KOPT-K1 (cell line): ENCODE results near the gene CYLD.

Source experiments
- H3K27ac ChIP-seq: fragments of 200-600 bp; sonication (generic); 2 replicates; pipeline ENCODE4 v1.5.1; 2016; ENCODE audit warnings: antibody characterized with exemption, mild to moderate bottlenecking, low read depth, low read length; ENCODE audit not compliant: poor library complexity, severe bottlenecking
- H3K36me3 ChIP-seq: fragments of 200-600 bp; sonication (generic); 2 replicates; pipeline ENCODE4 v1.5.1; 2017; ENCODE audit warnings: antibody characterized with exemption, mild to moderate bottlenecking, low read length, moderate library complexity; ENCODE audit not compliant: insufficient read depth
- H3K9me3 ChIP-seq: fragments of 200-600 bp; sonication (generic); 2 replicates; pipeline ENCODE4 v1.5.1; 2017; ENCODE audit warnings: antibody characterized with exemption, low read length, mild to moderate bottlenecking; ENCODE audit not compliant: insufficient read depth, poor library complexity, severe bottlenecking

The CYLD gene

GRCh38 chr16:50826797-50827316, 85.0 kb downstream of the CYLD start:
- Histone ChIP-seq H3K36me3 (no peaks in the 10 kb centered on the region), H3K27ac (no peak overlapping the region), H3K9me3 (no peaks in the 10 kb centered on the region)

DNA sequence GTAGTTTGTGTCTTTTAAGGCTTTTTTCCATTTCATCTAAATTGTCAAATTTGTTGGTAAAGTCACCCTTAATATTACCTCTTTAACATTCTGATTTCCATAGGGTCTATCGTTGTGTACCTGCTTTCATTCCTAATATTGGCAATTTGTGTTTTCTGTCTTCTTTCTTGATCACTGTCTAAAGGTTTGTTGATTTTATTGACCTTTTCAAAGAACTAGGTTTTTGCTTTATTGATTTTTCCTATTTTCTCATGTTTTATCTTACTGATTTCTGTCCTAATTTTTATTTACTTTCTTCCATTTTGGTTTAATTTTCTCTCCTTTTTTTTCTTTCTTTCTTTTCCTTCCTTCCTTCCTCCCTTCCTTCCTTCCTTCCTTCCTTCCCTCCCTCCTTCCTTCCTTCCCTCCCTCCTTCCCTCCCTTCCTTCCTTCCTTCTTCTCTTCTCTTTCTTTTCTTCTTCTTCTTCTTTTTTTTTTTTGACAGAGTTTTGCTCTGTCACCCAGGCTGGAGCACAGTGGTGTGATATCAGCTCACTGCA, 86.3 kb downstream of the CYLD start:
- H3K36me3 ChIP-seq: no peaks in the 10 kb centered on the region
- H3K9me3 ChIP-seq: no peaks in the 10 kb centered on the region

DNA sequence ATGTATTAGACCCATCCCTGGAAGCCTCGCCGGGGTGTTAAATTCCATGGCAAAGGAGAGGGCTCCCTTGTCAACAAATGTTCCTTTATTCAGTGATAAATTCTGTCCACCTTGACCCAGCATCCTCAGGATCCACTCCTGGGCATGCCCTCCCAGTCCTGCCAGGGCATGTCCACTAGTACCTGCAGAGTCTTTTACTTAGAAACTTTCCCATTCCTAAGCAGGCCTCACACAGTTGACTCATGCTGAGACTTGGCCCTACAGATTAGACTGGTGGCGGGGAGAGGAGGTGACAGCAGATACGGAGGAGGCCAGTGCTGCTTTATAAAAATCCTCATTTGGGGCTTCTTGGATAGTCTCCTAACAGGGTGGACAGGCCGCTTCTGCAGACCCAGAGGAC, 88.8 kb downstream of the CYLD start:
- Histone ChIP-seq H3K27ac (no peak overlapping the region), H3K36me3 (no peaks in the 10 kb centered on the region), H3K9me3 (no peaks in the 10 kb centered on the region)

More for the DNA sequence above, 86.3 kb downstream of the CYLD start:
- no peak overlapping the region for H3K27ac ChIP-seq

GRCh38 chr16:50831751-50832150, 89.9 kb downstream of the CYLD start:
- Histone ChIP-seq H3K9me3 (no peaks in the 10 kb centered on the region), H3K36me3 (no peaks in the 10 kb centered on the region), H3K27ac (no peak overlapping the region)

DNA sequence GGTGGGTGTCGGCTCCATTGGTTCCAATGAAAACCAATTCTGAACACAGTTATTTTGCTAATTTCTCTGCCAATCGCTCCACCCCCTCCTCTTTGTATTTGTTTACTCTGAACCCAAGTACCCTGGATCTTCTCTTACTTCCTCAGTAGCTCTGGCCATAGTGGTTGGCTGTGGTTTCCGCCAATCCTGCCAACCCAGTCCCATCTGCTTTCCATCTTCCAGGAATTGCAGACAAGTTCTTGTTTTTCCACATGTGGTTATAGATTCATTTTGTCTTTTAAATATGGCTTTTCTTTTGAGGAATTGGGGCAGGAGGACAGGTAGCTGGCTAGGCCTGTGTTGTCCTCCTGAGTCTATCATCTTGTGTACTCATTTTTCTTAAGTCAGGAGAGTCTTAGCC, 92.0 kb downstream of the CYLD start:
- no peaks in the 10 kb centered on the region for H3K36me3 ChIP-seq
- H3K9me3 ChIP-seq: no peaks in the 10 kb centered on the region
- H3K27ac ChIP-seq: no peak overlapping the region

GRCh38 chr16:50834701-50835100, 92.8 kb downstream of the CYLD start:
- H3K36me3 ChIP-seq: no peaks in the 10 kb centered on the region
- H3K9me3 ChIP-seq: no peaks in the 10 kb centered on the region
- no peak overlapping the region for H3K27ac ChIP-seq

DNA sequence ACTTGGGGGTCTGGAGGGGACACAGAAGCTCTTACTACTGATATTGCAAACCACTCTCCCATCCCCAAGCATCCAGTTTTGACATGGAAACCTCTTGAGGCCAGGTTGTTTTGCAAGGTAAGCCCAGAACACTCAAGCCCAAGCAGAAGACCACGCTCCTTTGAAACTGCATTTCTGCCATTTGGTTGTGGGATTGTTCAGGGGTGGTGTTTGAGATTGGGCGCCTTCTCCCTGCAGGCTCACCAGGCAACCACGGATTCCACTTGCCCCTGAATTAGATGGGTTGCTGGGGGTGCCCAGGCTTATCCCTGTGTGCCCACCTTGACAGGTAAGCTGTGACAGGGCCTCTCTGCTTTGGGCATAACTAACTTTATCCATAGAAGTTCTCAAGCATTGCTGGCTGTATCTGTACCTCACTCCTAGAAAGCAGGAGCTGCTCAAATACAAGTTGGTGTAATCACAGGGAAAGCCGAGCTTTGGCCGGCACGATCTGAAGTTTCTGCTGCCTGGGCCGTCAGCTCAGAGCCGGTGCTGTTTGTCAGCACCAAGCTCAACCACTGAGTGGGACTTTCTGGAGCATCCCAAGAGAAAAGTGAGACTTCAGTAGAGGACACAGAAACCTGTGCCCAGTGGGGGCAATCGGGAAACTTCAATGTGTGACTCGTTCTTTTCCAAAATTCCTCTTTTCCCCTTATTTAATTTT, 93.6 kb downstream of the CYLD start:
- no peaks in the 10 kb centered on the region for H3K9me3 ChIP-seq

DNA sequence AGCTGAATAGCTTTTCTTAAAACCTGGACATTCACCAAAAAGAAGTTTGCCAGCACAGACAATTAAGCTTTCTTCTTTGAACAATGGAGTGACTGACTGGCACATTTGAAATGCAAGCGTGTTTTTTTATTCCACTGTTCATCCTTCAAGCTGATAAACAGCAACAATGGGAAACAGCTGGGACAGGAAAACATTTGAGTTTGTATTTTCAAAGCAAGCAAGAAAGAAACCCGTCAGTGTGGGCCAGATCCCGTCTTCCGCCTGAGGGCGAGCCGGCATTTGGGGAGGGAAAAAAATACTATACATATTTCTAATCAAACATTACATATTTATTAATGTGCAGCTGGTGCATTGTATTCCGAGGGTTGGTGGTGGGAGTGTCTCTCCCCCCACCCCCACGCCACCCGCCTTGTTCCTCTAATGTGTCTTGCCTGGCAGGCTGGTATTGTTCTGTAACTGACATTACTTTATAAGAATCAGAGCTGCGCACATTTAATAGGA, 94.3 kb downstream of the CYLD start:
- H3K36me3 ChIP-seq: no peaks in the 10 kb centered on the region
- no peaks in the 10 kb centered on the region for H3K9me3 ChIP-seq
- H3K27ac ChIP-seq: no peak overlapping the region

More for the DNA sequence above, 93.6 kb downstream of the CYLD start:
- Histone ChIP-seq H3K27ac (no peak overlapping the region), H3K36me3 (no peaks in the 10 kb centered on the region)

DNA sequence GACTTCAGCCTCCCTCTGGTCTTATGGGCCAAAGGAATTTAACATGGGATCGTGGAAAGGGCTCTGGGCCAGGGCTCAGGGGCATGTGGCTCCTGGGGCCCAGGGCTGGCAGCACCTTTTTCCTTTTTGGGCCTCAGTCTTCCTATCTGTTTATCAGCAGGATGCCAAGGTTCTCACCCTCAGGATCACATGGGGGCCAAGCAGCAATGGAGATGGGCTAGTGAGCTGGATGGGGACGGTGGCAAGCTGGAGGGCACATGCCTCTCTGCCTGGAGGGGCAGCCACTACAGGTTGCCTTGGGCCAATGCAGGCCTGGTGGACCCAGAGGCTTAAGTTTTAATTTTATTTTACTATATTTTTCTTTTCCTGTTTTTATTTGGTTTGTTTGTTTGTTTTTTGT, 95.4 kb downstream of the CYLD start:
- Histone ChIP-seq H3K27ac (no peak overlapping the region), H3K9me3 (no peaks in the 10 kb centered on the region)

GRCh38 chr16:50838165-50838564, 96.3 kb downstream of the CYLD start:
- Histone ChIP-seq H3K27ac (no peak overlapping the region), H3K9me3 (no peaks in the 10 kb centered on the region), H3K36me3 (no peaks in the 10 kb centered on the region)

More for the DNA sequence above, 95.4 kb downstream of the CYLD start:
- no peaks in the 10 kb centered on the region for H3K36me3 ChIP-seq

DNA sequence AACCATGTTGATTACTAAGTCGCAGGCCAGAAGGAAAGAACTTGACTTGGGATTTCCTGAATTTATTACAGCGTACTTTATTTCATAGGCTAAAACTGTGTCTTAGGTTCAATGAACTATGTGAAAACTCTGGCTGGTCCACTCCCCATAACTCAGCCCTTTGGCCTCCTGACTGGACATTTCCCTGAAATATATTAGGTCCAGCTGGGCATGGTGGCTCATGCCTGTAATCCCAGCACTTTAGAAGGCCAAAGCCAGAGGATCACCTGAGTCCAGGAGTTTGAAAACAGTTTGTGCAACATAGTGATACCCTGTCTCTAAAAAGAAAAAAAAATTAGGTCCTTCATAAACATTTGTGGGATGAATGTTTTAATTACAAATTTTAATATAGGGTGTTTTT, 97.0 kb downstream of the CYLD start:
- H3K36me3 ChIP-seq: no peaks in the 10 kb centered on the region
- no peak overlapping the region for H3K27ac ChIP-seq
- no peaks in the 10 kb centered on the region for H3K9me3 ChIP-seq

DNA sequence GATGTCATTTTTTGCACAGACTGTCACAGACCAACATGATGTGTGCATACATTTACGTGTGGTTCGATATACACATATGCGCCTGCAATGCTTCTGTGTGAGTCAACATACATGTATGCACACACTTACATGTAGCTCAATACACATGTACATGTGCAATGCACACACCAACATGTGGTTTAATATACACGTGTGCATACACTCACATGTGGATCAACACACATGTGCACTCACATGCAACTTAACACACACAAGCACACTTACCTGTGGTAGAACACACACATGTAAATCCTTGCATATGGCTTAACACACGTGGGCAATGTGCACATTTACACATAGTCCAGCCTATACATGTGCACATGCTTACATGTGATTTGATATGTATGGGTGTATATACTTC, 97.5 kb downstream of the CYLD start:
- no peaks in the 10 kb centered on the region for H3K9me3 ChIP-seq
- H3K27ac ChIP-seq: no peak overlapping the region
- no peaks in the 10 kb centered on the region for H3K36me3 ChIP-seq

GRCh38 chr16:50839920-50840729, 98.2 kb downstream of the CYLD start:
- Histone ChIP-seq H3K9me3 (no peaks in the 10 kb centered on the region), H3K36me3 (no peaks in the 10 kb centered on the region), H3K27ac (no peak overlapping the region)

GRCh38 chr16:50841081-50841886, 99.4 kb downstream of the CYLD start:
- H3K27ac ChIP-seq: no peak overlapping the region
- H3K9me3 ChIP-seq: no peaks in the 10 kb centered on the region

More at GRCh38 chr16:50841081-50841886, 99.4 kb downstream of the CYLD start:
- H3K36me3 ChIP-seq: no peaks in the 10 kb centered on the region
